ENCODE data around the gene ZSCAN5B. TPM values are rescaled to one million over a fixed set of nuclear protein-coding genes. Genes with fewer than 3 reads are reported as not detected.
A peak's percentile ranks its signal among the peaks of the same experiment; 100 is the strongest.

Gene ZSCAN5B
- total and polyA plus RNA-seq, 9 of the 15 experiments (the other 6 are each of a cell fraction or from before 2014, with no cell fraction given): 0.03 to 0.07 TPM; not detected in 7

GRCh38 chr19:56177564-56178243 lies 19.9 kb downstream of the ZSCAN5B start (continued):
- no peak for TF ChIP-seq ZBTB43 (CRISPR knock-in tag; IDR thresholded peaks at IDR 0.05)
- no peak for TF ChIP-seq MYC (IDR thresholded peaks at IDR 0.05; ENCODE audit: low read depth, low read length)
- TF ChIP-seq MYC (CRISPR knock-in tag; IDR thresholded peaks at IDR 0.05; ENCODE audit: borderline replicate concordance, low read depth): no peak
- no peak for TF ChIP-seq EWSR1 (IDR thresholded peaks at IDR 0.05; ENCODE audit: borderline replicate concordance, low read depth, partially characterized antibody)
- peak; percentile 82 for TF ChIP-seq ZFP36 (IDR thresholded peaks at IDR 0.05; ENCODE audit: low read depth, low read length, partially characterized antibody)
- no peak for TF ChIP-seq NCOR1 (IDR thresholded peaks at IDR 0.05)
- TF ChIP-seq ZNF174 (CRISPR knock-in tag; IDR thresholded peaks at IDR 0.05): no peak
- TF ChIP-seq ZNF655 (CRISPR knock-in tag; IDR thresholded peaks at IDR 0.05): no peak
- no peak for TF ChIP-seq TAL1 (IDR thresholded peaks at IDR 0.05)
- TF ChIP-seq ATF1 (CRISPR knock-in tag; IDR thresholded peaks at IDR 0.05): no peak
- no peak for TF ChIP-seq ATF1 (tag; IDR thresholded peaks at IDR 0.05)
- peak; percentile 84 for TF ChIP-seq RBM25 (IDR thresholded peaks at IDR 0.05; ENCODE audit: low read depth, low read length, severe bottlenecking)
- TF ChIP-seq SMARCA5 (IDR thresholded peaks at IDR 0.05): peak; percentile 67; the same call in 1 of the 2 replicates
- TF ChIP-seq PHB (CRISPR knock-in tag; IDR thresholded peaks at IDR 0.05): no peak
- TF ChIP-seq ZNF134 (CRISPR knock-in tag; conservative IDR thresholded peaks at IDR 0.05): no peak
- TF ChIP-seq CHCHD3 (CRISPR knock-in tag; IDR thresholded peaks at IDR 0.05): no peak
- no peak for TF ChIP-seq ZNF511 (CRISPR knock-in tag; IDR thresholded peaks at IDR 0.05)
- TF ChIP-seq TFAM (CRISPR knock-in tag; conservative IDR thresholded peaks at IDR 0.05): no peak
- no peak for TF ChIP-seq EZH2 (IDR thresholded peaks at IDR 0.05; ENCODE audit: borderline replicate concordance, low read depth, low read length)
- TF ChIP-seq ZBTB33 (CRISPR knock-in tag; IDR thresholded peaks at IDR 0.05): no peak
- TF ChIP-seq TFE3 (CRISPR knock-in tag; IDR thresholded peaks at IDR 0.05): no peak
- TF ChIP-seq NCOA6 (IDR thresholded peaks at IDR 0.05): no peak
- 0 out of 4 replicates have a peak, but pooled peaks of 1 of the 2 experiments have one; percentile 16 for TF ChIP-seq RCOR1 (IDR thresholded peaks at IDR 0.05; ENCODE audit: borderline replicate concordance in 1 of 2, low read depth in 2 of 2, low read length in 2 of 2)
- TF ChIP-seq KLF10 (CRISPR knock-in tag; IDR thresholded peaks at IDR 0.05): no peak
